Cardiac fibroblast (primary cell): ENCODE results near the gene ACOT7.

Experiments used
- DNase-seq, 2 donors: peaks; one replicate each; pipeline versions ENCODE4 v3.0.0 to v3.0.0-alpha.2; 2010; ENCODE audit warnings: low read depth in 2 of 2
- H3K4me3 ChIP-seq, 2 donors: replicated peaks in 1 of 2; 1 replicate in 1 of 2; 2 replicates in 1 of 2; pipeline ENCODE4 v1.5.1; 2011; ENCODE audit warnings: low read depth in 2 of 2, low read length in 2 of 2, mild to moderate bottlenecking in 2 of 2, moderate library complexity in 1 of 2
- TF ChIP-seq, protein P1 (sequence below): IDR thresholded peaks from one replicate; pipeline ENCODE4 v1.5.1; 2011; ENCODE audit warnings: low read depth, mild to moderate bottlenecking, low read length, inconsistent platforms

The ACOT7 gene

DNA sequence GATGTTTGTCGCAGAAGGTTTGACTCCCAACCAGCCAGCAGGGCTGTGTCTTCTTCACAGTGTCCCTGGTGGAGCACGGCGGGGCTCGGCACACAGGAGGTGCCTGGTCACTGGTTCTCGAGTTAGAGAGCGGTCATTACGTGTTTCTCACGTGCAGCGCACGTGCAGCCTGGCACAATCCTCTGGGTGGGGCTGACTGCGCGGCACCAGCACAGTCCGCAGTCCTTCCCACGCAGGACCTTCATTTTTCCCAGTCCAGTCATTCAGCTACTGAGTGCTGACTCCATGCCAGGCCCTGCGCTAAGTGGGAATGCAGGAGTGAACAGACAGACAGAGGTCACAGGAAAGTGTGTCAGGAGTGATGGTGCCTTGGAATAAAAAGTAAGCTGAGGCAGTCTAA is 86.5 kb downstream of the ACOT7 start:
- no peak for DNase-seq
- H3K4me3 ChIP-seq = no peak overlapping the region
- TF ChIP-seq, protein P1, sequence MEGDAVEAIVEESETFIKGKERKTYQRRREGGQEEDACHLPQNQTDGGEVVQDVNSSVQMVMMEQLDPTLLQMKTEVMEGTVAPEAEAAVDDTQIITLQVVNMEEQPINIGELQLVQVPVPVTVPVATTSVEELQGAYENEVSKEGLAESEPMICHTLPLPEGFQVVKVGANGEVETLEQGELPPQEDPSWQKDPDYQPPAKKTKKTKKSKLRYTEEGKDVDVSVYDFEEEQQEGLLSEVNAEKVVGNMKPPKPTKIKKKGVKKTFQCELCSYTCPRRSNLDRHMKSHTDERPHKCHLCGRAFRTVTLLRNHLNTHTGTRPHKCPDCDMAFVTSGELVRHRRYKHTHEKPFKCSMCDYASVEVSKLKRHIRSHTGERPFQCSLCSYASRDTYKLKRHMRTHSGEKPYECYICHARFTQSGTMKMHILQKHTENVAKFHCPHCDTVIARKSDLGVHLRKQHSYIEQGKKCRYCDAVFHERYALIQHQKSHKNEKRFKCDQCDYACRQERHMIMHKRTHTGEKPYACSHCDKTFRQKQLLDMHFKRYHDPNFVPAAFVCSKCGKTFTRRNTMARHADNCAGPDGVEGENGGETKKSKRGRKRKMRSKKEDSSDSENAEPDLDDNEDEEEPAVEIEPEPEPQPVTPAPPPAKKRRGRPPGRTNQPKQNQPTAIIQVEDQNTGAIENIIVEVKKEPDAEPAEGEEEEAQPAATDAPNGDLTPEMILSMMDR = no peak

DNA sequence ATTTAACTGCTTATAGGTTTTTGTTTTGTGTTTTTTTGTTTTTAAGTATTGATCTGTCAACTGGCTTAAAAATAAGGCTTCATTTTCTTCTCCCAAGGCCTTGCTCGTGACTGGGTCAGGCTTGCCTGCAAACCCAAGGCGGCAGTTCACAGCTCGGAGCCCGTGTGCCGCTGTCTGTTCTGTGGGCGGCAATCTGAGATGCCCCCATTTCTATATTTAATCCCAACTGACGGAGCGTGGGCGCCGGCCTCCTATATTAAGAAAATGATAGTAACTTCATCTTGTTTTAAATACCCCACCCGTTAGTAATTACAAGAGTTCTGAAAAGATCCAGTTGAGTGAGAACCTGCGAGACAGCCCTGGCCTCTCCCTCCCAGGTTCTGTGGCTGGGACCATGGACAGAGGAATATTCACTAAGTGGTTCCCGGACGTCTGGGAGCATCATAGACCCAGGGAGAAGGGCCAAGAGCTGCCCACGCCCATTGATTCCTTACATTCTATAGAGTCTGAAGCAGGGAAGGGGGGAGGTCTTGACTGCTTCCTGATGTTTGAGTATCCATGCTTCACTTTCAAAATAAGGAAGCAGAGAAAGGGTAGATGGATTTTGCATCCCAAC is 90.1 kb downstream of the ACOT7 start:
- no peak for DNase-seq
- TF ChIP-seq, protein P1 = no peak
- no peak overlapping the region for H3K4me3 ChIP-seq

DNA sequence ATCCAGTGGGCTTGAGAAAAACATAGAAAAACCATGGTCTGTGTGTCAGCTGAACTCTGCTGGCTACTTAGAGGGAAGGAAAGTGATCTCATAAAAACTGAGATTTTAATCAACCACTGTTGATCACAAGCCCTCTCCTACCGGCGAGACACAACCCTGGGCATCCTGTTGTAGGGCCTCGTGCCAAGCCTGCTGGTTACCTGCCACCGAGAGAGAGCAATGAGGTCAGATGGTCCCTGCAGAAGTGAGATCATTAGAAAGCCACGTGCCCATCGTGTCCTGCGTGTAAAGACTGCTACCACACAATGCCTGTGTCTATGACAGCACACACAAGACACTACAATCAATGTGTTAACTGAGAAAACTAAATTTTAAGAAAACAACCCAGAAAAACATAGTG is 91.0 kb downstream of the ACOT7 start:
- DNase-seq = no peak
- TF ChIP-seq, protein P1 = no peak
- no peak overlapping the region for H3K4me3 ChIP-seq

DNA sequence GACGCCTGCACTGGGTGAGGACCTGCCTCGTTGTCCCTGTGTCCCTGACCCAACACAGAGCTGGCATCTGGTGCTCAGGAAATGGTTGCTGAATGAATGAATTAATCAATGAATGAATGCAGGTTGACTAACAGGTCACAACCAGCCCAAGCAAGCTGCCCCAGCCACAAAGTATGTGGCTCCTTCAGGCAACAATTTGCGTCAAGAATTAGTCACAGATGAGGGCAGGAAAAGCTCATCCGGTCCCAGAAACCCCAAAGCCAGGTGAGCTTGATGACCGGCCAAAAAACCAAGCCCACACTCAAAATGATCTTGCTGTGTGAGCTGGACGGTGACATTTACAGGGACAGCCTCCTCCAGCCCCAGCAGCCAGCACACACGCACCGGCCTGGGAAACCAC is 92.0 kb downstream of the ACOT7 start:
- no peak overlapping the region for H3K4me3 ChIP-seq
- TF ChIP-seq, protein P1 = no peak

DNA sequence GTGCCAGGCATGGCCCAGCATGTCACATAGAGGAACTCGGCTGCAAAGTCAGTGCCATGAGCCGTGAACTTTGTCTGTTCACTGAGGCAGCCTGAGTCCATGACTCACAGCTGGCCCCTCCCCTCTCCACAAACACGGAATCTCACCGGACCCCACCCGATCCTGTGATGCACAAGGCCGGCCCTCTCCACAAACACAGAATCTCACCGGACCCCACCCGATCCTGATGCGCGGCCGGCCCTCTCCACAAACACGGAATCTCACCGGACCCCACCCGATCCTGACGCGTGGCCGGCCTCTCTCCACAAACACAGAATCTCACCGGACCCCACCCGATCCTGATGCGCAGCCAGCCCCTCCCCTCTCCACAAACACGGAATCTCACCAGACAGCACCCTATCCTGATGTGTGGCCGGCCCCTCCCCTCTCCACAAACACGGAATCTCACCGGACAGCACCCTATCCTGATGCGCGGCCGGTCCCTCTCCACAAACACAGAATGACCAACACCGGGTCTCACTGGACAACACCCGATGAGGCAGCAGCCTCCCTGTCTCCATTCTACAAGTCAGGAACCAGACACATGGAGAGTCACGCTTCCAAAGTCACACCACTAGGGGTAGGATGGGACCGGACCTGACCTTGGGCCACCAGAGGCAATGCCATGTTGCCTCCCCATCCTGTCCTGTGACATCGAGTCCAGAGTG is 93.1 kb downstream of the ACOT7 start:
- DNase-seq = no peak
- H3K4me3 ChIP-seq = no peak overlapping the region
- TF ChIP-seq, protein P1 = no peak

More for the DNA sequence above, 92.0 kb downstream of the ACOT7 start:
- peak in 1 of 2 donors; percentile 54 for DNase-seq

DNA sequence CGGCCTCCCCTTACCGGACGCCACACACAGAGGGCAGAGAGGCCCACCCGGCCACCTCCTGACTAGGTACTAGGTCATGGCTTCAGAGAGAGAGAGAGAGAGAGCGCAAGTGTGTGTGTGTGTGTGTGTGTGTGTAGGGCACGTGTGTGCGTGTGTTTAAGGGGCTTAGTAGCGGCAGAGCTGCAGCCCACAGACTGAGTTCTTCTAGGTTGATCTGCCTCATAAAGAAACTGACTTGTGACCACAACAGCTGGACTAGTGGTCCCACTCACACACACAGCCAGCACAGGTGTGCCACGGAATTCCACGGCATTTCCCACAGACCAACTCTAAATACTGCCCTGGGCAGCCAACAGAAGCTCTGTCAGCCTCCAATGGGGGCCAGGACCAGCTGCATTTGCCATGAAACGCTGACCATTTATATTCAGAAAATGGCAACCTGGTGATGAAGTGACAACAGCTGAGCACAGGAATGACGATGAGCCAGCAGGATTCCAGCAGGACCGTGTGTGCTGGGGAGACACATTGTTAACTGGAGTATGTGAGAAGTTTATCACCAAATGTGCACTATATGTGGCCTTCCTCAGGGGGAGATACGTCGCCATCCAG is 93.9 kb downstream of the ACOT7 start:
- no peak overlapping the region for H3K4me3 ChIP-seq
- TF ChIP-seq, protein P1 = no peak
- DNase-seq = no peak
